Neural progenitor cell (in vitro differentiated cells): ENCODE data around the gene DPH3. TPM values are rescaled to one million over a fixed set of nuclear protein-coding genes. Genes with fewer than 3 reads are reported as not detected.
A peak's percentile ranks its signal among the peaks of the same experiment; 100 is the strongest.

Experiments
- DNase-seq: peaks from one replicate; pipeline ENCODE4 v3.0.0-alpha.2; 2016; ENCODE audit warnings: low spot score
- H2AFZ ChIP-seq: fragments of 200-600 bp; sonication (generic); replicated peaks from 2 replicates; pipeline ENCODE4 v1.6.1; 2016; ENCODE audit warnings: antibody characterized with exemption
- H3F3A ChIP-seq: fragments of 200-600 bp; sonication (generic); 2 replicates; pipeline ENCODE4 v1.6.1; 2016; ENCODE audit warnings: antibody characterized with exemption, low read depth
- H3K27ac ChIP-seq: fragments of 200-600 bp; sonication (generic); 2 replicates; pipeline ENCODE4 v1.5.1; 2016; ENCODE audit warnings: mild to moderate bottlenecking
- H3K27me3 ChIP-seq: fragments of 200-600 bp; sonication (generic); 2 replicates; pipeline ENCODE4 v1.6.1; 2016; ENCODE audit warnings: mild to moderate bottlenecking, moderate library complexity
- H3K36me3 ChIP-seq: fragments of 200-600 bp; sonication (generic); 2 replicates; pipeline ENCODE4 v1.5.1; 2016
- H3K4me1 ChIP-seq: fragments of 200-600 bp; sonication (generic); 2 replicates; pipeline ENCODE4 v1.6.1; 2016; ENCODE audit warnings: mixed run types
- H3K4me2 ChIP-seq: fragments of 200-600 bp; sonication (generic); 2 replicates; pipeline ENCODE4 v1.6.1; 2016
- H3K4me3 ChIP-seq: fragments of 200-600 bp; sonication (generic); 2 replicates; pipeline ENCODE4 v1.5.1; 2016
- H3K79me2 ChIP-seq: fragments of 200-600 bp; sonication (generic); 2 replicates; pipeline ENCODE4 v1.6.1; 2016; ENCODE audit warnings: low read depth
- H3K9ac ChIP-seq: fragments of 200-600 bp; sonication (generic); 2 replicates; pipeline ENCODE4 v1.6.1; 2016
- H3K9me3 ChIP-seq: fragments of 200-600 bp; sonication (generic); 2 replicates; pipeline ENCODE4 v1.5.1; 2016; ENCODE audit warnings: low read depth
- H4K20me1 ChIP-seq: fragments of 200-600 bp; sonication (generic); 2 replicates; pipeline ENCODE4 v1.6.1; 2016; ENCODE audit warnings: low read depth
- H3K27ac Mint-ChIP-seq: 3 replicates; pipeline ENCODE4 v1.8.0; 2021; ENCODE audit warnings: mixed read lengths
- H3K27me3 Mint-ChIP-seq: 2 replicates; pipeline ENCODE4 v1.8.0; 2022; ENCODE audit warnings: low read depth, mild to moderate bottlenecking, inconsistent platforms, moderate library complexity, mixed read lengths; ENCODE audit not compliant: insufficient read depth
- H3K36me3 Mint-ChIP-seq: 3 replicates; pipeline ENCODE4 v1.8.0; 2021; ENCODE audit warnings: mixed read lengths
- H3K4me1 Mint-ChIP-seq: 3 replicates; pipeline ENCODE4 v1.8.0; 2021; ENCODE audit warnings: mixed read lengths
- H3K4me3 Mint-ChIP-seq: 3 replicates; pipeline ENCODE4 v1.8.0; 2021; ENCODE audit warnings: mild to moderate bottlenecking, moderate library complexity, mixed read lengths
- H3K9me3 Mint-ChIP-seq: 3 replicates; pipeline ENCODE4 v1.8.0; 2020; ENCODE audit warnings: mixed read lengths
- CTCF ChIP-seq: fragments of 200-600 bp; sonication (generic); IDR thresholded peaks from 2 replicates; pipeline ENCODE4 v1.5.1; 2017; ENCODE audit warnings: antibody characterized with exemption, mild to moderate bottlenecking
- EZH2 ChIP-seq: fragments of 200-600 bp; sonication (generic); IDR thresholded peaks from 2 replicates; pipeline ENCODE4 v1.6.1; 2017; ENCODE audit warnings: antibody characterized with exemption, mild to moderate bottlenecking, moderate library complexity
- EZH2phosphoT487 ChIP-seq: fragments of 200-600 bp; sonication (generic); IDR thresholded peaks from 2 replicates; pipeline ENCODE4 v1.6.1; 2017; ENCODE audit warnings: antibody characterized with exemption
- total RNA-seq: library from RNA; depleted of rRNA; stranded (reverse); fragments of >200 nt; gene quantifications from 2 replicates; pipeline ENCODE4 v1.2.3, GENCODE V29; 2015; ENCODE audit warnings: low replicate concordance

The DPH3 gene
- total RNA-seq, 1 donor from 2014 or later: 31.2 TPM

- Mint-ChIP-seq H3K4me3 (no peak overlapping the region), H3K27ac (no peak overlapping the region), H3K4me1 (peaks cover 12% of the 10 kb centered on the region), H3K27me3 (no peaks in the 10 kb centered on the region), H3K36me3 (peaks cover 21% of the 10 kb centered on the region), H3K9me3 (no peaks in the 10 kb centered on the region)
- no peak for TF ChIP-seq EZH2phosphoT487
- no peak for TF ChIP-seq EZH2
- no peak for TF ChIP-seq CTCF
- Histone ChIP-seq H3K36me3 (peaks cover 5% of the 10 kb centered on the region), H3K4me2 (no peak overlapping the region), H4K20me1 (no peaks in the 10 kb centered on the region), H2AFZ (no peak overlapping the region), H3K27ac (no peak overlapping the region), H3K27me3 (no peaks in the 10 kb centered on the region), H3K4me3 (no peak overlapping the region), H3K9ac (no peak overlapping the region), H3K4me1 (peaks cover 35% of the 10 kb centered on the region), H3K79me2 (no peaks in the 10 kb centered on the region), H3F3A (peaks cover 32% of the 10 kb centered on the region), H3K9me3 (no peaks in the 10 kb centered on the region)
- DNase-seq: no peak
These were observed 40.4 kb upstream of the DPH3 start for GRCh38 chr3:16305111-16305541.

- Histone ChIP-seq H3K27ac (no peak overlapping the region), H3K27me3 (no peaks in the 10 kb centered on the region), H3K9me3 (no peaks in the 10 kb centered on the region), H3K4me1 (peaks cover 35% of the 10 kb centered on the region), H3K4me2 (no peak overlapping the region), H3K36me3 (peaks cover 5% of the 10 kb centered on the region), H4K20me1 (no peaks in the 10 kb centered on the region), H2AFZ (no peak overlapping the region), H3K79me2 (no peaks in the 10 kb centered on the region), H3K9ac (no peak overlapping the region), H3F3A (peaks cover 32% of the 10 kb centered on the region), H3K4me3 (no peak overlapping the region)
- Mint-ChIP-seq H3K9me3 (no peaks in the 10 kb centered on the region), H3K36me3 (peaks cover 18% of the 10 kb centered on the region), H3K4me1 (peaks cover 12% of the 10 kb centered on the region), H3K27ac (no peak overlapping the region), H3K4me3 (no peak overlapping the region), H3K27me3 (no peaks in the 10 kb centered on the region)
- no peak for TF ChIP-seq CTCF
- no peak for TF ChIP-seq EZH2
- TF ChIP-seq EZH2phosphoT487: no peak
- no peak for DNase-seq
These were observed 39.6 kb upstream of the DPH3 start for GRCh38 chr3:16304061-16305010.

GRCh38 chr3:16303037-16303575 is 38.4 kb upstream of the DPH3 start:
- DNase-seq: no peak
- no peak overlapping the region for H3K9ac ChIP-seq
- H3K36me3 Mint-ChIP-seq: peaks cover 25% of the 10 kb centered on the region
- no peak overlapping the region for H2AFZ ChIP-seq
- TF ChIP-seq EZH2phosphoT487 (no peak), CTCF (no peak), EZH2 (no peak)
- H3K4me1 ChIP-seq: peaks cover 35% of the 10 kb centered on the region
- peak overlapping the region; percentile 59 for H3K4me2 ChIP-seq
- H3K9me3 ChIP-seq: no peaks in the 10 kb centered on the region
- peaks cover 32% of the 10 kb centered on the region for H3F3A ChIP-seq
- H3K4me3 ChIP-seq: no peak overlapping the region
- H3K9me3 Mint-ChIP-seq: no peaks in the 10 kb centered on the region
- H3K27ac Mint-ChIP-seq: no peak overlapping the region
- H3K27me3 ChIP-seq: no peaks in the 10 kb centered on the region
- H3K4me1 Mint-ChIP-seq: peaks cover 12% of the 10 kb centered on the region
- H3K27ac ChIP-seq: peak overlapping the region; percentile 69
- H3K4me3 Mint-ChIP-seq: no peak overlapping the region
- H4K20me1 ChIP-seq: no peaks in the 10 kb centered on the region
- H3K27me3 Mint-ChIP-seq: no peaks in the 10 kb centered on the region
- peaks cover 5% of the 10 kb centered on the region for H3K36me3 ChIP-seq
- no peaks in the 10 kb centered on the region for H3K79me2 ChIP-seq
